Measurements from ENCODE around the gene GLOD5. TPM values are rescaled to one million over a fixed set of nuclear protein-coding genes. Genes with fewer than 3 reads are reported as not detected.
"Not testable (repeated sequence)": the region's sequence is repeated elsewhere in the genome, so short reads cannot be mapped to it uniquely, and the experiment has no call there.

Gene GLOD5
- total and polyA plus RNA-seq, 5 experiments from 2014 or later, result not detected

- Mint-ChIP-seq H3K36me3 (peaks cover 0 to 16% (median 3%) of the 10 kb centered on the region in 3 donors), H3K27ac (peak within 1 kb of the TSS; percentile 95 to 99 (median 98)), H3K27me3 (no peaks in the 10 kb centered on the region), H3K4me3 (peak within 1 kb of the TSS; percentile 94 to 98 (median 96)), H3K9me3 (no peaks in the 10 kb centered on the region), H3K4me1 (peaks cover 10 to 21% (median 19%) of the 10 kb centered on the region in 4 donors)
- POLR2A ChIA-PET, result interaction anchor here (0.5 to 2.4 kb wide), 19 partner anchors 17 to 262 kb away, joined by 3 to 32 read pairs (median 4); partner anchors contain the start of genes OTUD5, PQBP1, RBM3 and SLC35A2
- DNase-seq, result peak; percentile 85 to 97 (median 95)
- ATAC-seq, result peak; percentile 87
Observed at GRCh38 chrX:48801280-48802088, 39.9 kb downstream of the GLOD5 start, which contains the start of gene HDAC6. Gene HDAC6, plus strand, starts transcription at chrX:48802067. Its CDS starts 626 bp downstream, at chrX:48802693.

DNA sequence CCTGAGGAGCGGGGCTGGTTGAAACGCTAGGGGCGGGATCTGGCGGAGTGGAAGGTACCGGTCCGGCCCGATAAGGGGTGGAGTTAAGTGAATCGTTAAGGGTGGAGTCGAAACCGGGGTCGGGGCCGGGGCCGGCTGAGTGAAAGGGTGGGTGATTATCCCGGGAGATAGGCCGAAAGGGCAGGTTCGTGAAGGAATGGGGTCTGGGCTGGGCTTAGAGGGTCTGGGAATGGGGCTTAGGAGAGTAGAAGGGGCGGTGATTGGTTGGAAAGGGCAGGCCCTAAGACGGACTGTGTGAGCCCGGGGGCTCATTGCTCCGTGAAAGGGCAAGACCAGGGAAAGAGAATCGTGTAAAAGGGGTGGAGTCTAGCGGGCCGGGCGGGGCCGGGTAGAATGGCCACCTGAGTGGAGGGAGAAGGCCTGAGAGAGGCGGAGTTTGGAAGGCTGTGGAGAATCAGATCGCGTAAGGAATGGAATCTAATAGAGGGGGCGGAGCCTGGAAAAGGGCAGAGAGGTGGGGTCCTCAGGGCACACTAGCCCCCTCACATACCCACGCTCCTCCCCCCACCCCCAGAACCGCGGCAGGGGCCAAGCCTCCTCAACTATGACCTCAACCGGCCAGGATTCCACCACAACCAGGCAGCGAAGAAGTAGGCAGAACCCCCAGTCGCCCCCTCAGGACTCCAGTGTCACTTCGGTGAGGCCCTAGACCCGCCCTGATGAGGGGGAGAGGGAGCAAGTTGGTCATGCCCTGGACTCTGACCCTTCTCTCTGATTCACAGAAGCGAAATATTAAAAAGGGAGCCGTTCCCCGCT, 40.8 kb downstream of the GLOD5 start:
- Mint-ChIP-seq H3K9me3 (no peaks in the 10 kb centered on the region), H3K4me1 (peaks cover 10 to 21% (median 19%) of the 10 kb centered on the region in 4 donors), H3K27me3 (no peaks in the 10 kb centered on the region), H3K4me3 (peak overlapping the region; percentile 94 to 98 (median 96)), H3K27ac (peak overlapping the region; percentile 92 to 99 (median 98)), H3K36me3 (peaks cover 0 to 20% (median 3%) of the 10 kb centered on the region in 3 donors)
- POLR2A ChIA-PET, result interaction anchor here (0.7 to 2.4 kb wide), 14 partner anchors 65 to 263 kb away, joined by 3 to 32 read pairs (median 5); partner anchors contain the start of genes OTUD5, PQBP1, RBM3 and SLC35A2
- DNase-seq, result peak in 6 of 10 donors; percentile 15 to 64 (median 28)
- ATAC-seq, result peak in 1 of 2 donors; percentile 24

- peaks cover 0 to 20% (median 3%) of the 10 kb centered on the region in 3 donors for H3K36me3 Mint-ChIP-seq
- no peak for DNase-seq
- peaks cover 10 to 21% (median 19%) of the 10 kb centered on the region in 4 donors for H3K4me1 Mint-ChIP-seq
- peak overlapping the region; percentile 38 to 98 (median 96) for H3K4me3 Mint-ChIP-seq
- H3K9me3 Mint-ChIP-seq, result no peaks in the 10 kb centered on the region
- POLR2A ChIA-PET, result no interaction called here
- H3K27me3 Mint-ChIP-seq, result no peaks in the 10 kb centered on the region
- ATAC-seq, result no peak
- H3K27ac Mint-ChIP-seq, result peak overlapping the region in 8 of 10 donors; percentile 59 to 99 (median 78)
Observed at GRCh38 chrX:48802905-48803200, 41.3 kb downstream of the GLOD5 start.

- POLR2A ChIA-PET, result no interaction called here
- H3K4me3 Mint-ChIP-seq, result no peak overlapping the region
- no peak for DNase-seq
- peaks cover 0 to 26% (median 3%) of the 10 kb centered on the region in 3 donors for H3K36me3 Mint-ChIP-seq
- H3K4me1 Mint-ChIP-seq, result peaks cover 6 to 13% (median 11%) of the 10 kb centered on the region in 4 donors
- no peaks in the 10 kb centered on the region for H3K9me3 Mint-ChIP-seq
- no peak for ATAC-seq
- H3K27ac Mint-ChIP-seq, result no peak overlapping the region
- H3K27me3 Mint-ChIP-seq, result no peaks in the 10 kb centered on the region
Observed at GRCh38 chrX:48806081-48806480, 44.5 kb downstream of the GLOD5 start.

DNA sequence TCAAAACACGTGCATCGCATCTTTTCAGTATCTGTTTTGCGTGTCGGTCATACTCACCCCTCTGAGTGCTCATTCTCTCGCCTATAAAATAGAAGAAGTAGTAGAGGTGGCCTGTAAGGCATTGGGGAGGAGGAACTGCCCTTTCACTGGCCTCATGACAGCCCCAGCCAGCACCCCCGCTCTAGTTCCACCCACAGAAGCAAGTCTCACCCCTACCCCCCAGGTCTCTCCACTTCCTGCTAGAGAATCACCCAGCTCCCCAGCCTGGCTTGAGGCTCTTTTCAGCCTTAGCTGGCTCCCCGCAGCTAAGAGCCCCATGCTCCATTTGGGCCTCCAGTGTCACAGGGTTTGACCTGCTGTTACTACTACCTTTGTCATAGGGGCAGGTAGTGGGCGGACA, 52.1 kb downstream of the GLOD5 start:
- Mint-ChIP-seq H3K4me1 (peaks cover 0 to 4% (median 2%) of the 10 kb centered on the region in 4 donors), H3K27ac (no peak overlapping the region), H3K4me3 (no peak overlapping the region), H3K36me3 (peaks cover 0 to 38% (median 0%) of the 10 kb centered on the region in 3 donors), H3K27me3 (no peaks in the 10 kb centered on the region), H3K9me3 (no peaks in the 10 kb centered on the region)
- POLR2A ChIA-PET, result no interaction called here
- DNase-seq, result no peak
- no peak for ATAC-seq

GRCh38 chrX:48814722-48815121, 53.2 kb downstream of the GLOD5 start:
- no peak overlapping the region for H3K27ac Mint-ChIP-seq
- no peaks in the 10 kb centered on the region for H3K27me3 Mint-ChIP-seq
- no peak for ATAC-seq
- DNase-seq, result no peak
- peaks cover 0 to 42% (median 0%) of the 10 kb centered on the region in 3 donors for H3K36me3 Mint-ChIP-seq
- H3K4me1 Mint-ChIP-seq, result peaks cover 0 to 5% (median 2%) of the 10 kb centered on the region in 4 donors
- H3K9me3 Mint-ChIP-seq, result no peaks in the 10 kb centered on the region
- H3K4me3 Mint-ChIP-seq, result no peak overlapping the region
- POLR2A ChIA-PET, result no interaction called here

- POLR2A ChIA-PET, result no interaction called here
- DNase-seq, result no peak
- H3K27me3 Mint-ChIP-seq, result no peaks in the 10 kb centered on the region
- peaks cover 0 to 42% (median 0%) of the 10 kb centered on the region in 3 donors for H3K36me3 Mint-ChIP-seq
- H3K9me3 Mint-ChIP-seq, result no peaks in the 10 kb centered on the region
- no peak for ATAC-seq
- no peak overlapping the region for H3K27ac Mint-ChIP-seq
- peak overlapping the region in 1 of 10 donors; percentile 20 for H3K4me3 Mint-ChIP-seq
- peaks cover 0 to 5% (median 2%) of the 10 kb centered on the region in 4 donors for H3K4me1 Mint-ChIP-seq
Observed at GRCh38 chrX:48815266-48815665, 53.7 kb downstream of the GLOD5 start.

DNA sequence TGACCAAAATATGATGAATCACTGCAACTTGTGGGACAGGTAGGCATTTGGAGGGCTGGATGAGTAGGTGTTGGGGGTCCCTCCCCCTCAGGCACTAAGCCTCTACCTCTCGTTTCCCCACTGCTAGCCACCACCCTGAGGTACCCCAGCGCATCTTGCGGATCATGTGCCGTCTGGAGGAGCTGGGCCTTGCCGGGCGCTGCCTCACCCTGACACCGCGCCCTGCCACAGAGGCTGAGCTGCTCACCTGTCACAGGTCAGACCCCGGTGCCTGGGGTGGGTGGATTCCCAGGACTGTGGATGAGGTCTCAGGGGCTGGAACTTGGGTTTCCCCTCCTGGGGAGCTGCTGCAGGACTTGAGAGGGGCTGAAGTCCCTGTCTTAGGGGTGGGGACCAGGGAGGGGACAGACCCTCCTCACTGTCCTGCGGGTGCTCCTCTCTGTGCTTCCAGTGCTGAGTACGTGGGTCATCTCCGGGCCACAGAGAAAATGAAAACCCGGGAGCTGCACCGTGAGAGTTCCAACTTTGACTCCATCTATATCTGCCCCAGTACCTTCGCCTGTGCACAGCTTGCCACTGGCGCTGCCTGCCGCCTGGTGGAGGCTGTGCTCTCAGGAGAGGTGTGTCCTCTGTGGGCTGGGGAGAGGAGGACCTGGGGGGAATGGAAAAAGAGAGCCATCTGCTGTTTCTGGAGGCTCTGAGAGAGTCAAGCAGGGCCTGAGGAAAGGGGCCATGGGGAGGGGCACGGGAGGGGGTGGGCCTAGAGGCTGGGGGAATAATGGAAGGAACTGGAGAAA, 54.7 kb downstream of the GLOD5 start:
- H3K27me3 Mint-ChIP-seq, result no peaks in the 10 kb centered on the region
- H3K9me3 Mint-ChIP-seq, result no peaks in the 10 kb centered on the region
- no peak overlapping the region for H3K27ac Mint-ChIP-seq
- no peak overlapping the region for H3K4me3 Mint-ChIP-seq
- H3K4me1 Mint-ChIP-seq, result peaks cover 0 to 5% (median 2%) of the 10 kb centered on the region in 4 donors
- no peak for DNase-seq
- peaks cover 0 to 40% (median 0%) of the 10 kb centered on the region in 3 donors for H3K36me3 Mint-ChIP-seq
- POLR2A ChIA-PET, result no interaction called here
- no peak for ATAC-seq

GRCh38 chrX:48818098-48818497, 56.6 kb downstream of the GLOD5 start:
- Mint-ChIP-seq H3K27ac (no peak overlapping the region), H3K4me3 (no peak overlapping the region), H3K36me3 (peaks cover 0 to 31% (median 2%) of the 10 kb centered on the region in 3 donors), H3K9me3 (no peaks in the 10 kb centered on the region), H3K4me1 (peaks cover 0 to 4% (median 3%) of the 10 kb centered on the region in 4 donors), H3K27me3 (no peaks in the 10 kb centered on the region)
- POLR2A ChIA-PET, result no interaction called here
- DNase-seq (no peak), ATAC-seq (no peak)

DNA sequence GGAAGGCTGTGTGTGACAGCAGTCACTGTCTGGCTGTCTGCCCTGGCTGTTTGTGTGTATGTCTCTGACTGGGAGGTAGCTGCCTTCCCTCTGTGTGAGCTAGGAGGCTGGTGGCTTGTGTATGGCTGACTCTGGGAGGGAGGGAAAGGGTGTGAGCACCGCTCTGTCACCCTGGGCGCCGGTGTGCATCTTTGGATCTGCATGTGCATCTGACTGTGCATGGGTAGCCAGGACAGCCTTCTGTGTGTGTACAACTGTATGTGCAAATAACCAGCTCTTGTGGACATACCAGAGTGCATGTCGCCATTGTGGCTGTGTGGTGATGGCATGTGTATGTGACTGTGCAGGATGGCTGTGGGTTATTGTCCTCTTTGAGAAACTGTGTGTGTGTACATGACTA, 57.3 kb downstream of the GLOD5 start:
- peak overlapping the region in 1 of 10 donors; percentile 54 for H3K27ac Mint-ChIP-seq
- ATAC-seq, result no peak
- H3K4me1 Mint-ChIP-seq, result peaks cover 0 to 3% (median 1%) of the 10 kb centered on the region in 4 donors
- H3K9me3 Mint-ChIP-seq, result no peaks in the 10 kb centered on the region
- H3K4me3 Mint-ChIP-seq, result no peak overlapping the region
- H3K27me3 Mint-ChIP-seq, result no peaks in the 10 kb centered on the region
- POLR2A ChIA-PET, result no interaction called here
- DNase-seq, result no peak
- peaks cover 0 to 30% (median 2%) of the 10 kb centered on the region in 3 donors for H3K36me3 Mint-ChIP-seq

- H3K9me3 Mint-ChIP-seq, DNase-seq, POLR2A ChIA-PET, H3K27me3 Mint-ChIP-seq, H3K4me1 Mint-ChIP-seq, H3K27ac Mint-ChIP-seq, H3K4me3 Mint-ChIP-seq, ATAC-seq: not testable (repeated sequence)
- H3K36me3 Mint-ChIP-seq, result peaks cover 0 to 30% (median 2%) of the 10 kb centered on the region in 3 donors
Observed at GRCh38 chrX:48819394-48819793, 57.8 kb downstream of the GLOD5 start.

DNA sequence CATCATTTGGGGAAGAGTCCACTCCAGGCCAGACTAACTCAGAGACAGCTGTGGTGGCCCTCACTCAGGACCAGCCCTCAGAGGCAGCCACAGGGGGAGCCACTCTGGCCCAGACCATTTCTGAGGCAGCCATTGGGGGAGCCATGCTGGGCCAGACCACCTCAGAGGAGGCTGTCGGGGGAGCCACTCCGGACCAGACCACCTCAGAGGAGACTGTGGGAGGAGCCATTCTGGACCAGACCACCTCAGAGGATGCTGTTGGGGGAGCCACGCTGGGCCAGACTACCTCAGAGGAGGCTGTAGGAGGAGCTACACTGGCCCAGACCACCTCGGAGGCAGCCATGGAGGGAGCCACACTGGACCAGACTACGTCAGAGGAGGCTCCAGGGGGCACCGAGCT, 61.5 kb downstream of the GLOD5 start:
- Mint-ChIP-seq H3K27me3 (peaks cover 4 to 10% (median 5%) of the 10 kb centered on the region in 5 donors), H3K4me3 (no peak overlapping the region), H3K36me3 (peaks cover 0 to 27% (median 2%) of the 10 kb centered on the region in 3 donors), H3K4me1 (peaks cover 5 to 11% (median 7%) of the 10 kb centered on the region in 4 donors), H3K9me3 (peaks cover 0 to 3% (median 0%) of the 10 kb centered on the region in 9 donors), H3K27ac (no peak overlapping the region)
- POLR2A ChIA-PET, result no interaction called here
- ATAC-seq (no peak), DNase-seq (no peak)

Measured in naive thymus-derived CD8-positive, alpha-beta T cell (primary cell).